GM19240 (cell line): Measurements from ENCODE around the gene SCML2.
A peak's percentile ranks its signal among the peaks of the same experiment; 100 is the strongest.
"Not testable (repeated sequence)": the region's sequence is repeated elsewhere in the genome, so short reads cannot be mapped to it uniquely, and the experiment has no call there.

ENCODE experiments used
- DNase-seq: peaks from one replicate; pipeline ENCODE4 v3.0.0; 2011; ENCODE audit warnings: low spot score; ENCODE audit not compliant: insufficient read length

SCML2 gene

DNA sequence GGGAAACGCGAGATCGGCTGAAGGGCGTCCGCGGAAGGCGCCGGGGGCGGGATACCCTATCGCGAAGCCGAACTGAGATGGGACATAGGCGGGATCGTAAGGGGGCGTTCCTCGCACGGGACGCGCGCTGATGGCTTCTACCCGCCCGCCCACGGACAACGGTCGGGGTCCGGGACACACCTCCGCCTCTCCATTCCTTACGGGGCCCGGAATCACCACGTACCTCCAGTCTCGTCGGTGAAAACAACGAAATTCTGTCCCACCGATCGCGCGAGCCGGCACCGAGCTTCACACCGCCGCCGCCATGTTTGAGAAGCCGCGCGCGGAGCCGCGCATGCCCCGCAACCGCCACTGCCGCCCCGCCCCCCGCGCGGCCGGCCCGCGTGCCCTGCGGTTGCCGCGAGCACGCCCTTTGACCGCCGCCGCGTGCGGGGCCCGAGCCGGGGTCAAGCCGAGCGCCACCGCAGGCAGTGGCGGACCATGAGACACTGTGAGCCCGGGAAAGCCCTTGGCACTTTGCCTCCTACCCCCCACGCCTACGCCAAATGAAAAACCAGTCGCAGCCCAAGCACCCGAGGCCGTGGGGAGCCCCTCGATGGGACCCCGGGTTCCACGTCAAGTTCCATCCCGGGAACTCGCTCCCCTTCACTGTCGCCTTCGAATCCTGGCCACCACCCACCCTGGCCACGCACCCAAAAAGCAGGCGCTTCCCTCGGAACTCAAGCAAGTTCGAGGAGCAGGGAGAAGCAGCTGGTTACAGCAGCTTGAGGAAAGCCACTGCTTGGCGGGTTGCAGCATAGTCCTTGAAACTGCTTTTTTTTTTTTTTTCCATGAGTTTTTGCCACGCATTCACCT lies at the start of gene SCML2:
SCML2 (minus strand) TSS at position 320 of the 855 bp plus-strand sequence. CDS start 20,617 bp downstream, outside the sequence.
- DNase-seq: no peak

DNA sequence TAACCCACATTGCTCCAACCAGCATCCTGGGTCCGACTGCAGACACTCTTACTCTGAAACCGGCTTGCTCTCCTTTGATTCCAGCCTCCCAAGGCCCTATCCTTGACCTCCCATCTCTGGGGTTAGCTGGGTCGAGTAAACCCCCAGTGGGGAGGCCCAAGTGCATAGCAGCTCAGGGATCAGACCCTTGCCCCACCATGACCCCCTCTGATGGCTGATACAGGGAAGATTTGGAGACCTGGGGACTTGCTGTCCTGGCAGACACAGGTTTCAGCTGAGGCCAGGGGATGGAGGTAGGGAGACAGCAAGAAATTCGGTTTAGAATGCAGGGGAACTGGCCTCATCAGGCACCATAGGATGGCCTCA lies 47.3 kb upstream of the SCML2 start:
- DNase-seq: no peak

DNA sequence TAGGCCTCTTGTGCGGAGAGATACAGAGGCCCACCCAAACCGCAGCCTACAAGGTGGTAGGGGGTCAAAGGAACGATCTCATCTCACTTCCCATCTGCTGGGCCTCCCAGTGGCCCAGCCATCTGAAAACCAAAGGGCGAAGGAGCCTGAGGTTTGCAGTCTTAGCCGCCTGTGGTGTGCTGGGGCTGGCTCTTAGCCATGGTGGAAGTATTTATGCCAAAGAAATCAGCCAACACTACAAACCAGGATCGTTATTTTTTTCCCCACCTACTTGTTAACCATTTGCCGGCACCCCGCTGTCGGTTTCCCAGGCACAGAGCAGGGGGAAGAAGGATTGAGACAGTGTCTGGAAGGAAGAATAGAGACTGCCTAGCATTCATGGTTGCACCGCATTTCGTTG lies 40.0 kb upstream of the SCML2 start:
- no peak for DNase-seq

DNA sequence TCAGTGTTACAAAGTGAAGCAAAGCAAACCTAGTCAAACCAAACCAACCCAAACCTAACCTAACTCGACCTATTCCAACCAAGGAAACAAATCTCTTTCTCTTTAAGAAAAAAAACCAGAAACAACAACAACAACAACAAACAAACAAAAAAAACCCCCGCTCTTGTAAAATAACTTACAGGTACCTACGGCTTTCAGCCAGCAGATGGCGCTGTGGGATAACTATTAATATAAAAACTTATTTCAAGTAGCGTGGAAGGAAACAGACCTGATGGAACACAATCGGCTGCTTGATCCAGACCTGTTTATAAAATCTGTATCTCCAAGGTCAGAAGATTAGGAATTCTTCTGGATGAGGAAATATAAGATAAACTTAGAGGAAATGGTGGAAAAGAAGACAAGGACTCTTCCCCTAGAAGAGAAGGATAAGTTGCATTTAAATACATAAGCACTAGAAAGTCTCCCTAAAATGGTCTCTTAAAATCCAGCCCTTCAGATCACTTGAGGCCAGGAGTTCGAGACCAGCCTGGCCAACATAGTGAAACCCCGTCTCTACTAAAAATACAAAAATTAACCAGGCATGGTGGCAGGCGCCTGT lies 36.6 kb upstream of the SCML2 start:
- peak; percentile 18 for DNase-seq

DNA sequence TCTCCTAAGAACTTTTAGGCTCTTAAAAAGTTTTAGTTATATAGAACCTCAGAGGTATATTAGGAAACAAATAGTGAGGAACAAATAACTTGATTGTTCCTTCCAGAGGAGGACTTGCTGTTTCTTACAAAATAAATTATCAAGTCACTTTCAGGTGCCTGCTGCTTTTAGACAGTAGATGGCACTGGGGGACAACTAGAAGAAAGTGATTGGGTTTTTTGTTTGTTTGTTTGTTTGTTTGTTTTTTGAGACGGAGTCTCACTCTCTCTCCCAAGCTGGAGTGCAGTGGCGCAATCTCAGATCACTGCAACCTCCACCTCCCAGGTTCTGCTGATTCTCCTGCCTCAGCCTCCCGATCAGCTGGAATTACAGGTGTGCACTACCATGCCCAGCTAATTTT lies 35.5 kb upstream of the SCML2 start:
- no peak for DNase-seq

DNA sequence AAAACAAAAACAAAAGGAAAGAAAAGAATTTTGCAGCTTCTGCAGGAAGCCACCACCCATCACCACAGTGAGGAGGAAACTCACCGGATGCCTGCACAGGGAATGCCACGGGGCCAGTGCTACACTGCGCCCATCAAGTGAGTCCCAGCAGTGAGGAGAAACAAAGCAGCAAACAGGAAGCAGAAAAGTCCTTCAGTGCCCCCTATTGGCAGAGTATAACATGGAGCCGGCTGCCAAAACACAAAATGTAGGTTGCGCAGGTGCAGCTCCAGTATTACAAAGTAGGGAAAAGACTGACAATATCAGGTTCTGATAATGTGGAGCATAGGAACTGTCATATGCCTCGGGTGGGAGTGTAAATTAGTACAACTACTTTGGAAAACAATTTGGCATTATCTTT lies 23.3 kb upstream of the SCML2 start:
- DNase-seq: no peak

DNA sequence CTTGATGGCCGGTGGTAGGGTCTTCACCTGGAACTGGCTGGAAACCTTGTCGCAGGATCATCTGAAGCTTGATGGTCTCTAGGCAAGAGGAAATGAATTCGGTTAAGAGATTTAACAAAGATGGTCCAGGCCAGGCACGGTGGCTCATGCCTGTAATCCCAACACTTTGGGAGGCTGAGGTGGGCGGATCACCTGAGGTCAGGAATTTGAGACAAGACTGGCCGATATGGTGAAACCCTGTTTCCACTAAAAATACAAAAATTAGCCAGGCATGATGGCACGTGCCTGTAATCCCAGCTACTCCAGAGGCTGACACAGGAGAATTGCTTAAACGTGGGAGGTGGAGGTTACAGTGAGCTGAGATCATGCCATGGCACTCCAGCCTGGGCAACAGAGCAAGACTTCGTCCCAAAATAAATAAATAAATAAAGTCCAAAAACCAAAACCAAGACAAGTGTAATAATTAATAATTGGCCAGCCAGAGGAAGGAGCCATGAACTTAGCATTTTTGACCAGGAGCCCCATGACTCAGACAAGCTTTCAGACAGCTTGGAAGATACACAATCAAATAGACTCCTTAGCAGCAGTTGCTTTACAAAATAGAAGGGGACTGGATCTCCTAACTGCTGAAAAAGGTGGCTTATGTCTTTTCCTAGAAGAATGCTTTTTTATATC lies 20.8 kb upstream of the SCML2 start:
- not testable (repeated sequence) for DNase-seq

DNA sequence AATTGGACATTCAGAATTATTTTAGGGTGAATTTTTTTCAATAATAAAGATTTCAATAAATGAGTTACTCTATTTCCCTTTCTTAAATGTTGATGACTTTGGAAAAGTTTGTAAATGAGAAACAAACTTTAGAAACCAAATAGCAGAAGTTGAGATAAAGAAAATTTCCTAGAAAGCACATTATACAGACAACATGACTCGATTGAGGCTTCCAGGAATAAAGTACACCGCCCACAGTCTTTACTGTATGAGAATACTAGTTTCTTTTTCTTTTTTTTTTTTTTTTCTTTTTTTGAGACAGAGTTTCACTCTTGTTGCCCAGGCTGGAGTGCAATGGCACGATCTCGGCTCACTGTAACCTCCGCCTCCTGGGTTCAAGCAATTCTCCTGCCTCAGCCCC lies 14.6 kb upstream of the SCML2 start:
- not testable (repeated sequence) for DNase-seq

DNA sequence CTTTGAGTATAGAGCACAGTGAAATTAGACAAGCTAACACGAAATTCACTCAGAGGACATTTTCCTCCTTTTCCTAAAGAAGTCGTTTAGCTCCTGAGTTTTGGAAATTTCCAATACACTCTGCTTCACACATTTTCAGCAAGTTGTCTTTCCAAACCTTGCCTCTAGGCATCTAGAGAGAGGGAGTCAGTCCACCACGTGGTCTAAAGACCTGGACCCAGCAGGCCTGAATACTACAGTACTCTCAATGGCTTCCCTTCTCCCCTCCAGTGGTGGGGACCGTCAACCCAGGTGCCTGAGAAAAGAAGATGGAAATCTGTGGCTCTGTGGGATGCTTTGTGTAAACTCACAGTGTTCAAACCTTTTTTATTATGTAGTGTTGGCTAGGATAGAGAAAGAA lies 13.9 kb upstream of the SCML2 start:
- no peak for DNase-seq

DNA sequence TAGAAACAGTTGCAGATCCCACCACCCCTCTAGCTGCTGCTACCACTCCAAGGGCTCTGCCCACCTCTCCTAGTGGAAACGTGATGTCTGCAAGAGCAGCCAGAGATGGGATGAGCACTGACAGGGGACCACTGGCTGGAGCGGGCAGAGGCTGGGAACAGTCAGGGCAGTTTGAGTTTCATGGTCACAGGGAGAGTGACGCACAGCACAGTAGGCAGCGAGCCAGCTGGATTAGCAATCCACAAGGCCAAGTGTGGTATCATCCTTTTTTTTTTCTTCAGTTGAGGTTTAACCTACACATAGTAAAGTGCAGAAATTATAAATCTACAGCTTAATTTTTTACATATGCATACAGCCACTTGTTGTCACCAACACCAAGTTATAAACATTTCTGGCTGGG lies 6.4 kb upstream of the SCML2 start:
- no peak for DNase-seq

DNA sequence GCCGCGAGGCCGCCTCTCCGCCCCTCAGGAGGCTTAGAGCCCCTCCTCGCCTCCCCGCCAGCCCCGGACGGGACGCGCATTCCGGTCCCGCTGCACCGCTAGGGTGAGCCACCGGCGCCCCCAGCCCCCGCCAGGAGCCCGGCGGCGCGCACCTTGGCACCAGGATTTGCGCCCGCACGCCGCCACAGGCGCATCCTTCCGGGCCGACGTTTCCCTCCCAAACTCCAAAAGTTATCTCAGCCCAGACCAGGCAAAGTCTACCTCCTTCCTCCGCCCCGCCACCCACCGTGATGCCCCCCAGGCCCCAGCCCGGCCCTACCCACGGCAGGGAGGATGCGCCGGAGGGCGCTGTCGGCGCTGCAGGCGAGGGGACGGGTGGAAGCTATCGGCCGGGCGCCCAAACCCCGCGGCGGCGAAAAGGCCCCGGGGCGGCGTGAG lies 538 bp downstream of the SCML2 start:
- no peak for DNase-seq

DNA sequence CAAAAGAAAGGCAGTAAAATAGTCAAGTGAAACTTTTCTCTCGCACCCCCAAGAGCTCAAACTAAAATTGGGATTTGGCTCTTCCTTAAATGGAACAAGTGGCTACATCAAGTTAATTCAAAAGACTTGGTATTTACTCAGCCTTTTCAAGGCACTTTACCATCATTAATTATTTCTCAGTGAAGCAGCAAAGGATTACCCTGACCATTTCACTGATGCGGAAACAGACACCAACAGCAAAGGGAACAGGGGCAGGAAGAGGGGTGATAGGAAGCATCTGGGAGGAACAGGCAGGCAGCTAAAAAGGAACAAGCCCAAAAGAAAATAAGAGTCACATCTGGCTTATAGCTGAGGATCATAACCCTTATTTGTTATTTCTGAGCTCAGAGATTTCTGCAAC lies 2.7 kb downstream of the SCML2 start:
- no peak for DNase-seq

DNA sequence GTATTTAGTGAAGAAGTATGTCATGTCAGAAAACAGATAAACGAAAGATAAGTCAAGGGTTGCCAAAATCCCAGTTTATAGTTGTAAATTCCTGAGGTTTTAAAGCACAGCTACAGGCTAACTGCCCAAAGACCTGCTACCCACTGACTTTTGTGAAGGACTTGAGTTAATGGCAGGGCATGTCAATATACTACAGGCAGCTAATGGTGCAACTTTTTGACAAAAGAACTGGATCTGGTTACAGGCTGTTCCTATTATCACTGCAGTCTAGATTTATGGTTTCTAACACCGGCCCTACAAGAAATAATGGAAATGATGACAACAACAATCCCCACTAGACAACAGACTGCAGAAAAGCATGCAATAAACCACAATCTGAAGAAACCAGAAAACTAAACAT lies 6.4 kb downstream of the SCML2 start:
- DNase-seq: no peak

DNA sequence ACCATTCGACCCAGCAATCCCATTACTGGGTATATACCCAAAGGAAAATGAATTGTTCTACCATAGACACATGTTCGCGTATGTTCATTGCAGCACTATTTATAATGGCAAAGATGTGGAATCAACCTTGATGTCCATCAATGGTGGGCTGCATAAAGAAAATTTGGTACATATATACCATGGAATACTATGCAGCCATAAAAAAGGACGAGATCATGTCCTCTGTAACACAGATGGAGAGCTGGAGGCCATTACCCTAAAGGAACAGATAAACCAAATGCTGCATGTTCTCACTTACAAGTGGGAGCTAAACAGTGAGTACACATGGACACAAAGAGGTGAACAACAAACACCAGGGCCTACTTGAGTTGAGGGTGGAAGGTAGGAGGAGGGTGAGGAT lies 45.1 kb downstream of the SCML2 start:
- DNase-seq: no peak

DNA sequence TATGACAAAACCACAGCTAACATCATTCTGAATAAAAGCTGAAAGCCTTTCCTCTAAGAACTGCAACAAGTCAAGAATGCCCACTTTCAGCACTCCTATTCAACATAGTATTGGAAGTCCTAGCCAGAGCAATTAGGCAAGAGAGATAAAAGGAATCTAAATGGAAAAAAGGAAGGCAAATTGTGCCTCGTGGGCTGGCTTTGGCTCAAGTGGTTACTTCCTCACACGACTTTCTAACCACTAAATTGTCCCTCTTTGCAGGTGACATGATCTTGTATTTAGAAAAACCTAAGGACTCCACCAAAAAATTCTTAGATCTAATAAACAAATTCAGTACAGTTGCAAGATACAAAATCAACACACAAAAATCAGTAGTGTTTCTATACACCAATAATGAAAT lies 57.2 kb downstream of the SCML2 start:
- no peak for DNase-seq

DNA sequence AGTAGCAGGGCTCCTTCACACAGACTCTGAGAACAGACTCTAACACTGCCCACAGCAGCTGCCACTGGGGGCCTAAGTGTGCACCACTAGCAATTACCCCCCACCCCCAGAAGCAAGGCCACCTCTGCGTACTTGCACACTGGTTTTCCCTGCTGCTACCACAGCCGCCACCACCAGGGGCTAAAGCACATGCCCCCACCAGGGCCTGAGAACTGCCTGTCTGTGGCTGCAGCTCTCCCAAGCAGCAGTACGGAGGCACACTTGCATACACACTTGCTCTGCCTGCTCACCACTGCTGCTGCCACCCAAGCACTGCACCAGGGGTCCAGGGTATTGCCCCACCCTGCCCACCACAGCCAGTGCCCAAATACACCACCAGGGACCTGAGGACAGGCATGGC lies 59.6 kb downstream of the SCML2 start:
- DNase-seq: no peak

DNA sequence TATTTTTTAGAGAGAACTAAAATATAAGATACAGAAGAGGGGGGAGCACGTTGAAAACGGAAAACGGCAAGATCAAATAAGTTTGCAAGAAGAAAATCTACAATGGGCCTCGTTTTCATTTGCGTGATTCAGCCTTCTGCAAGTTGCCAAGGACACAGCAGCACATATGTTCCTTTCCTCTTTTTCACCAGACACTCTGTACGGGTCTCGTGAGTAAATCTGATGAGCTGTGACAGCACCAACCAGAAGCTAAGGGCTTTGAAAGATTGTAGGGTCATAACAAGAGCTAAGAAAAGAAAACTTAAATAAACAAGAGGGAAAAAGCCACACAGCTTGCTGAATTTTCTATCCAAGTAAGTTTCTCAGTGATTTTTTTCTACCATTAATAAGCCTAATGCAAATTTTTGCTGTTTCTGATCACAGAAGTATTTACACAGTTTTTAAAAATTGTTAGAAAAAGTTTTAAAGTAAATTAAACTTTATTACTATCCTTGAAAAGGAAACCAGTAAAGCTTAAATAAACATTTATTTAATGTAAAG lies 63.4 kb downstream of the SCML2 start:
- DNase-seq: no peak

DNA sequence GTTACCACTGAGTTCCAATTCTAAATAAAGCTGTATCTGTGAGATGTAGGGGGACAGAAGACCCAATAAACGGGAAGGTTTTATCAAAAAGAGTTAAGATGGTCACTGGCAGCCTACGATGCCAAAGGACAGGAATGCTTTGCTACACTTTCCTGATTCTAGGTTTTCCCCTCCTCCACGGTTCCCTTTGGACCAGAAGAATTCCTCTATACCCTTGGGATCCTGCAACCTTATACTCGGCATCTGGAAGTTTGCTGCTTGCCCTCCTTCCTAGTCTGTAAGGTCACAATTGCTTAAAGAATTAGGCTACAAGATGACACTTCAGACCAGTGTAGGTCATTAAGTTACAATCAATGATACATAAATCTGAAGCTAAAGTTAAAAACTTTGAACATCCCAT lies 64.3 kb downstream of the SCML2 start:
- no peak for DNase-seq

DNA sequence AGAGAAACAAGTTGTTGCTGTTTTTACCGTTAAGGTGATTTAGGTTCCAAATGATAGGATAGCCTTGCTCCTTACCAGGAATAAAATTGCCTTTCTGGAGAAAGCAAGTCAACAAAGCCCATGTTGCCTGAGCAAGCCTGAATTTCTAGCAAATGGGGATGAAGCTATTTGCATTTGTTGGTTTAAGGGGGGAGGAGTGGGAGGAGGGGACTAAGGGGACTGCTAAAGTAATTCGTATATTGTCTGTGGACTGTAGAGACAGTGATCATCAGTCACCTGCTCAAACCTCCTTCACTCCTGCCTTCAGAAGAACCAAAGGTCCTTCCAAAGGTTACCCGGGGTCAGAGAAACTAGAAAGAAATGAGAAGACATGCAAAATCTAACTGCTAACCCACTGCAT lies 65.8 kb downstream of the SCML2 start:
- DNase-seq: no peak

DNA sequence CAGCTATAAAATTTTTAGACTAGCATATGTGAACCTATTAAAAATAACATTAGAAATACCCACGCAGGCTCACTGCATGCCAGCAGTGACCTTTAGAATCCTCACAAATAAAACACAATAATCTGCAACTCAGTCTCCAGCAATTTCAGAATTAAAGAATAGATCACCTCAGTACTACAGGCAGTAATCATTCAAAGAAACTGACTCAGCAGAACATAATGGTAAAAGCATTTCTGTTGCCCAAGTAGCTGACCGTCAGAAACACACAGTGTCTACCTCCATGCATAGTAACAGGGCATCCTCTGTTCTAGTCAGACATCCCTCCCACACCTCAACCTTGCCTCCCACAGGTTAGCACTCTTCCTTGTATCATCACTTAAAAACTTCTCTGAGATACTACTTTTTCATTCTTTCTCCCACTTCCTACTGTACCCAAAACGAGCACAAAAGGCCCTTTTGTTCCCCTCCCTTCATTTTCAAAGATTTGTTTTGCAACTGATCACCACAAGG lies 68.1 kb downstream of the SCML2 start:
- no peak for DNase-seq

DNA sequence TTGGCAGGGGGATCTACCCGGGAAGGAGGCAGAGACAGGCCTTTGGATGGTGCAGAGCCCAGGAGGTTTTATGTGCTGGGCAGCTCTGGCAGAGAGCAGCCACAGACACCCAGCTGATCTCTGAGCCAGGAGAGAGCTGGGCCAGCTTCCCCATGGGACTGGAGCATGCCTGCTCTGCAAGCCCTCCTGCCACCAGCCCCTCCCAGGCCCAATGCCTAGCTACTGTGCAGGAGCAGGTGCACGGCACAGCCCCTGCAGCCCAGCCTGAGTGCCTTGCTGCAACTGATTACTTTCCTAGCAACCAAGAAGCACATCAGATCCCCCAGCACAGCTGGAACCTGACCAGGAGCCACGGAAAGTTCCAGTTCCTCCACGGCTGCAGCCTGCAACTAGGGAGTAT lies 76.0 kb downstream of the SCML2 start:
- DNase-seq: no peak

DNA sequence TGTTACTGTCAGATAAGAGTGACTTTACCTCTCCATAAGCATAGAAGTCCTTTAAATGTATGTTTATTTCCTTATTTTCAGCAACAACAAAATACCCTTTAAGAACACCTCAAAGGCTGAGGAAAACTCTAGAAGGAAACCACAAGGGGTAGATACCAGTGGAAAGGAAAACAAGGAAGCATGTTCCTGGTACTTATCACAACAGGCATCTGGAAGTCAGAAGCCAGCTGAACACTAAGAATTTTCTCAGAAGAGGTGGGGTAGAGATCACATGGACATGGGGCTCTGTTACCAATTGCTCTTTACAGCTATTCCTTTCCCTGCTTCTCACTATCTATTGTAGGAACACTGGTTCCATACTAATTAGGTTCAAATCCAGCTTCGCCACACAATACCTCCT lies 82.3 kb downstream of the SCML2 start:
- DNase-seq: no peak
